T-helper 22 cell (primary cell): ENCODE measurements around the gene NCAPG.
"Not testable (repeated sequence)": the region's sequence is repeated elsewhere in the genome, so short reads cannot be mapped to it uniquely, and the experiment has no call there.

Experiments
- DNase-seq: peaks from one replicate; pipeline ENCODE4 v3.0.0-alpha.2; 2020; ENCODE audit warnings: low read depth

NCAPG gene

DNA sequence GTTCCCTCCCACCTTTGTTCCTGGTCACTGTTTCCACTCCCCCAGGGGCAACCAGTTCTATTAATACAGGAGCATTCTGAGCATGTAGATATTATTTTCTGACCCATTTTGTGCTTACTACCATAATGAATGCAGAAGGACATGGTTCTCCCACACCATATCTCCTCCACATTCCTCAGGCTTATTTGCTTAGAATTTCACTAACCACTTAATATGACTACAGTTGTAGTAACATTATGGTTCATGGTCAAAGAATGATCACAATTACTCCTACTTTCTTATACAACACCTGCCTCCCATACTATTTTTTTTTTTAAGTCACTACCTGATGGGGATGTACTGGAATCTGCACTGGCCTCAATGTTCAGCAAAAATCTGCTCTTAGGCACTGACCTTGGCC, 21.8 kb upstream of the NCAPG start:
- no peak for DNase-seq

- no peak for DNase-seq
These were observed 16.0 kb upstream of the NCAPG start for GRCh38 chr4:17794730-17795129.

GRCh38 chr4:17797808-17798207, 13.0 kb upstream of the NCAPG start:
- DNase-seq: no peak

GRCh38 chr4:17805580-17806155, 5.1 kb upstream of the NCAPG start:
- DNase-seq: no peak

- no peak for DNase-seq
These were observed 3.3 kb upstream of the NCAPG start for GRCh38 chr4:17807446-17807845.

- DNase-seq: peak; percentile 5
These were observed 1.1 kb upstream of the NCAPG start for GRCh38 chr4:17809667-17810066.

GRCh38 chr4:17811078-17811603, 362 bp downstream of the NCAPG start:
- DNase-seq: peak; percentile 5

DNA sequence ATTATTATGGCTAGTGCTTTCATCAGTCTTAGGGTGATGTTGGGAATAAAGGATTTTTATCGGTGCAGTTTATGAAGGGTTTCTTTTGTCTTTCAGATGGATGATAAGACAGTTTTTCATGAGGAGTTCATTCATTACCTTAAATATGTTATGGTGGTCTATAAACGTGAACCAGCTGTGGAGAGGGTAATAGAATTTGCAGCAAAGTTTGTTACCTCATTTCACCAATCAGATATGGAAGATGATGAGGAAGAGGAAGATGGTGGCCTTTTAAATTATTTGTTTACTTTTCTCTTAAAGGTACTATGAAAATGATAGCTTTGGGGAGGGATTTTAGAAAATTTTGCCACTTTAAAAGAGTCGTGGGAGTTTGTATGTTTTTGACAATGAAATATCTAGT, 1.3 kb downstream of the NCAPG start:
- DNase-seq: no peak

DNA sequence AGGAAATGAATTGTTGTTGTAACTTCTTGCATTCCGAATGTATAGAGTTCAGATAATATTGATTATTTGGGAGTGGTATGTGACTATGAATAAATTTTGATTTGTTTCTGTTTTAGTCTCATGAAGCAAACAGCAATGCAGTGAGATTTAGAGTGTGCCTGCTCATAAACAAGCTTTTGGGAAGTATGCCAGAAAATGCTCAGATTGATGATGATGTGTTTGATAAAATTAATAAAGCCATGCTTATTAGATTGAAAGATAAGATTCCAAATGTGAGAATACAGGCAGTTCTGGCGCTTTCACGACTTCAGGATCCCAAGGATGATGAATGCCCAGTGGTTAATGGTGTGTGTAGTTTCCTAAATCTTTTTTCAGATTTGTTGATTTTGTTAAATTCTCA, 2.0 kb downstream of the NCAPG start:
- DNase-seq: no peak

DNA sequence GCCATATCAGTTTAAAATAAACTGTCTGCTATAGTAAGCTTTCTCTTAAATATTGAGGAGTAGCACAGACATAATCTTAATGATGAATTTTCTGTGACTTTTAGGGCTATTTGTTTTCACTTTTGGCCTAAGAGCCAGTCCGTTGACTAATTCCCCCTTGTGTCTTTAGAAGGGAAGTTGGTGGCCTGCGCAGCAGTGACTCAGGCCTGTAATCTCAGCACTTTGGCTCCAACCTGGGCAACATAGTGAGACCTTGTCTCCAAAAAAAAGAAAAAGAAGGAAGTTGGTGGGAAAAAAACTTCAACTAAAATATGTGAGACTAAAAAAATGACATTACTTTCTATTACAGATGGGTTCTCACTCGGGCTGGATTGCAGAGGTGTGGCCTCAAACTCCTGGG, 3.4 kb downstream of the NCAPG start:
- no peak for DNase-seq

GRCh38 chr4:17816142-17816541, 5.4 kb downstream of the NCAPG start:
- DNase-seq: no peak

DNA sequence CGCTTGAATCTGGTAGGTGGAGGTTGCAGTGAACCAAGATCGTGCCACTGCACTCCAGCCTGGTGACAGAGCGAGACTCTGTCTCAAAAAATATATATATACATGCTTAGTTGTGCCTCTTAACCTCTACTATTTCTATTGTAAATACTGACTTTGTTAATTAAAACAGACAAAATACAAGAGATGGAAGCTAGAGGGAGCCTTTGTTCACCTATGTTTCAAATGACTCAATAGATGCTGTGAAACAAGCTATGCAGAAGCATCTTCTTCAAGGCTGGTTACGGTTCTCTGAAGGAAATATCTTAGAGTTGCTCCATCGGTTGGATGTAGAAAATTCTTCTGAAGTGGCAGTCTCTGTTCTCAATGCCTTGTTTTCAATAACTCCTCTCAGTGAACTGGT, 6.2 kb downstream of the NCAPG start:
- no peak for DNase-seq

GRCh38 chr4:17823871-17824669, 13.3 kb downstream of the NCAPG start:
- no peak for DNase-seq

- DNase-seq: no peak
These were observed 35.5 kb downstream of the NCAPG start for GRCh38 chr4:17846266-17846665.

DNA sequence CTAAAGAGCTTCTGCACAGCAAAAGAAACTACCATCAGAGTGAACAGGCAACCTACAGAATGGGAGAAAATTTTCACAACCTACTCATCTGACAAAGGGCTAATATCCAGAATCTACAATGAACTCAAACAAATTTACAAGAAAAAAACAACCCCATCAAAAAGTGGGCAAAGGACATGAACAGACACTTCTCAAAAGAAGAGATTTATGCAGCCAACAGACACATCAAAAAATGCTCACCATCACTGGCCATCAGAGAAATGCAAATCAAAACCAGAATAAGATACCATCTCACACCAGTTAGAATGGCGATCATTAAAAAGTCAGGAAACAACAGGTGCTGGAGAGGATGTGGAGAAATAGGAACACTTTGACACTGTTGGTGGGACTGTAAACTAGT, 39.5 kb downstream of the NCAPG start:
- DNase-seq: not testable (repeated sequence)

DNA sequence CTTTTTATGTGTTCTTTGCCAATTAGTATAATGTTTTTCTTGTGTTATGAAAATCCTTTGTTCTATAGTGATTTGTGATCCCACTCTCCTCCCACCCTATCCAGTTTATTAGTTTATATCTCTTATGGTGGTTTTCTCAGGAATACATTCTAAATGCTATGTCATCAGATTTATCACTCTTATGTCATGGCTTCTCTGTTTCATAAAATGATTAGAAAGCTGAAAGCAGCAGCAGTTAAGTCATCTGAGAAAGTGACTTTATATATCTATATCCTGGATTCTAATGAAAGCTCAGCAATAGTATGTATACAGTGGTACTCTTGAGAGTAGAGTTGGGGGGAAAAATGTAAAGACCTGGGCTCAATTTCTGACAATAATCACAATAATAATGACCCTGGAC, 41.2 kb downstream of the NCAPG start:
- no peak for DNase-seq

DNA sequence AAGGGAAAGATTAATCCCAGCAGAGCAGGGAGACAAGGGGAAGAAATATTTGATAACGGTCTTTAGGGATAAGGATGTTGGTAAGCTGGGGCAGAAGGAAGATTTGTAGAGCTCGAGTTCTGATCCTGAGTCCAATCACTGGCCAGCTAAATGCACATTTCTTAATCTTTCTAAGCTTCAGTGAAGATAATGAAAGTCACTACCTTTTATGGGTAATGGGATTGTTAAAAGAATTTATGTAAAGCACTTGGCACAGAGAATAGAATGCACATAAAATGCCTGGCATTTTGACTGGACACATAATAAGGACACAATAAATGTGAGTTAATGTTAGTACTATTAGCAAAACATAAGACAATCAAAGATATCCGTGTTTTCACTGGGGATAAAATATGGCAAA, 43.3 kb downstream of the NCAPG start:
- DNase-seq: no peak

- no peak for DNase-seq
These were observed 49.1 kb downstream of the NCAPG start for GRCh38 chr4:17859793-17860406.

- DNase-seq: not testable (repeated sequence)
These were observed 51.1 kb downstream of the NCAPG start for GRCh38 chr4:17861906-17862305.

DNA sequence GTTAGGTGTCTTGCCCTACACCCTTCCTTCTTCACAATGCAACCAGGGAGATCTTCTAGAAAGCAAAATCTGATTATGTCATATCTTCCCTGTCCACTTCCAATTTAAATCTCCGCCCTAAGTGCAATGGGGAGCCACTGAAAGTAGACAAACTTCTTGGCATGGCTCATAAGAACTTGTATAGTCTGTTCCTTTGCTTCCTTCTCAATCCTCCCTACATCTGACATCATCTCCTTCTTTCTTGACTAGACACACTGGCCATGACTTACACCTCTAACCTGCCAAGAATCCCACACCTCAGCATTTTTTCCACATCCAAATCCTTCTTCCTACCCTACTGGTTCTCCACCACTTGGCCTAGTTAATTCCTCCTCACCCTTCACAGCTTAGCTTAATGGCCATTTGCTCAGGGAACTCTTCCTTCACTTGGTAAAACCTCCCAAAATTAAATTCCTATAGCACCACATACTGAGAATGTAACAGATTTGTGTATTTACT, 55.1 kb downstream of the NCAPG start:
- DNase-seq: no peak

GRCh38 chr4:17866810-17867209, 56.0 kb downstream of the NCAPG start:
- no peak for DNase-seq

DNA sequence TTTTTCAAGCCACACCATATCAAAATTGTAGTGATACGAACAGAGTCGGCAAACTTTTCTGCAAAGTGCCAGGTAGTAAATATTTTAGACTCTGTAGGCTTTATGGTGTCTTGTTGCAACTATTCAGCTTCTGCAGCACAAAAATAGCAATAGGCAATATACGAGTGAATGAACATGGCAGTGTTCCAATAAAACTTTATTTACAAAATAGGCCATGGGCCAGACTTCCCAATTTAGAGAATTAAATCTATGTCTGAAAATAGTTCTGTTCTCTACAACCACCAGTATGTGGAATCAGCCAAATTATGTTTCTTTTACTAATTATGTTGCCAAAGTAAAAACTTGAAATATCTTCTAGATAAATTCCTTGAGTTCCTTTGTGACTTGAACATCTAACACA, 56.5 kb downstream of the NCAPG start:
- no peak for DNase-seq

DNA sequence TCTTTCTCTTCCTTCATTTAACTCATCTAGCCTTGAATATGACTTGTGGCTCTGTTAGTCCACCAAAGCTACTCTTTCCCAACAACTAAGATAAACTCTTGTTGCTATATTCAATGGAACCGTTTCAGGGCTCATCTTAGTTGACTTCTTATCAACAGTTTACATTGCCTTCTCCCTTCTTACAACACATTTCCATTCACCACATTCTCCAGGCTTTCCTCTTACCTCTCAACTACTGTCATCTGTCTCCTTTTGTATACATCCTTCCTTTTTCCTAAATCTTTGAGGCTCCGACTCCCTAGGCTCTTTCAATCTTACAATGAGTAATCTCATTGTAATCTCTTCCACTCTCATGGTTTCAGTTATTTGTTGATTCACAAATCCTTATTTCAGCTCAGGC, 58.5 kb downstream of the NCAPG start:
- DNase-seq: no peak
